GM21786 (cell line): ENCODE results near the gene SLC22A12.

Experiments used
- ATAC-seq: cut with Tn5 transposase; IDR thresholded peaks from one replicate; pipeline ENCODE4 v1.9.1; 2021; ENCODE audit not compliant: unreplicated experiment

Gene SLC22A12

GRCh38 chr11:64562723-64563351 lies 28.2 kb upstream of the SLC22A12 start:
- no peak for ATAC-seq

- no peak for ATAC-seq
These were observed 27.1 kb upstream of the SLC22A12 start for GRCh38 chr11:64563966-64564365.

GRCh38 chr11:64564419-64564818 lies 26.6 kb upstream of the SLC22A12 start:
- no peak for ATAC-seq

- ATAC-seq: no peak
These were observed 25.8 kb upstream of the SLC22A12 start for GRCh38 chr11:64564947-64565889.

- no peak for ATAC-seq
These were observed 24.7 kb upstream of the SLC22A12 start for GRCh38 chr11:64566042-64566914.

- ATAC-seq: no peak
These were observed 23.8 kb upstream of the SLC22A12 start for GRCh38 chr11:64566915-64567891.

DNA sequence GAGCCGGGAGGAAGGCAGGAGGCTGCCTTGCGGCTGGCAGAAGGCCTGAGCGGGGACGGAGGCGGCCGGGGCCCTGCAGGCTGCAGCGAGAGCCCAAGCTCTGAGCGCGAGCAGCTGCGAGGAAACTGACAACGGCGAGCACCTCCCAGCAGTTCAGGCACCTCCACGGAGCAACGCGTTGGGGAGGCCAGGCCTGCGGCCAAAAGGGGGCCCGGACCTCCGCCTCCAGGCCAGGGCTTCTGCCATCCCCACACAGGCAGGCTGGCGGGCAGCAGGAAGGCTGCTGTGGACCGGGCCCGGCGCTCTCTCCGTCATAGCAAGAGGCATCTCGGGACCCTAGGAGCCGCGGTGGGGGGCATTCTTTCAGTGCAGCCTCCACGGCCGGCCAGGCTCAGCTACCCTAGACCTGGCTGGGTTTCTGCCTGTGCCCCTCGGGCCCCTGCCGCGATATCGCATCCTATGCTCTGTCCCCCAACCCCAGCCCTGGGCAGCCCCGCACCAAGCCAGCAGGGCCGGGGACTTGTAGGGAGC lies 22.9 kb upstream of the SLC22A12 start:
- ATAC-seq: no peak

GRCh38 chr11:64568584-64569140 lies 22.4 kb upstream of the SLC22A12 start:
- no peak for ATAC-seq

DNA sequence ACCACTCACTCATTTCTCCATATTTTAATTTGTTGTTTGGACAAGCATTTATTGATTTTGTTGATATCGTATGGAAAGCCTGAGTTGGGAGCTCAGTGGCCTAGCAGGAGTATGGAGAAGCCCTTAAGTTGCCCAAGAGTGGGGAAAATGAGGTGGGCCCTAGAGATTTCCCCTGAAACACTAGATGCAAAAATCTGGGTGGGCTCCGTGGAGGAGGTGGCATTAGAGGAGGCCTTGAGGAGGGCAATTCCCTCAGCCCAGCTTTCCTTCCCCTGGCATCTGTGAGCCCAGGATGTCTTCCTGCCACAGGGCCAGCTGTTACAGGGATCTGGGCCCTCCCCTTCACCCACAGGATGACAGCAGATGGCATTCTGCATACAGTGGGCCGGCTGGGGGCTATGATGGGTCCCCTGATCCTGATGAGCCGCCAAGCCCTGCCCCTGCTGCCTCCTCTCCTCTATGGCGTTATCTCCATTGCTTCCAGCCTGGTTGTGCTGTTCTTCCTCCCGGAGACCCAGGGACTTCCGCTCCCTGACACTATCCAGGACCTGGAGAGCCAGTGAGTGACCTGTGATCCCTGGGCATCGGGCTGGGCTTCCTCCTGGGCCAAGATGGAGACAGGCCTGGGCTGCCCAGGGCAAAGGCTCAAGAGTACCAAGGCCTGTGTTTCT lies 21.6 kb upstream of the SLC22A12 start:
- ATAC-seq: no peak

DNA sequence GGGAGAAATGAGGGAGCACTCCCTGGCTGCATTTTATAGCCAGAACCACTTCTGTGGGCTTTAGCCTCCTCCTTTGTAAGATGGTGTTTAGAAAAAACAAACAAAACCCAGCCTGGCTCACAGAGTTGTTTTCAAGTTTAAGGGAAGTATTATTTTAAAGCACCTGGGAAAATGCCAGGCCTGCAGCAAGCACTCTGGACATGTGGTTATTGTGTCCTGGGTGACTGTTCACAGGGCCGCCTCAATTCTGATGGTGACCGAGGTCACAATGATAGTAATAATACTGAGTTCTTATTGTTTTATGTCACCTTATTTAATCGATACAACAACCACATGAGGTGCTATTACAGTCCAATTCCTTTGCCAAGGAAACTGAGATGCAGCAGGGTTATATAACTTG lies 20.7 kb upstream of the SLC22A12 start:
- ATAC-seq: no peak

DNA sequence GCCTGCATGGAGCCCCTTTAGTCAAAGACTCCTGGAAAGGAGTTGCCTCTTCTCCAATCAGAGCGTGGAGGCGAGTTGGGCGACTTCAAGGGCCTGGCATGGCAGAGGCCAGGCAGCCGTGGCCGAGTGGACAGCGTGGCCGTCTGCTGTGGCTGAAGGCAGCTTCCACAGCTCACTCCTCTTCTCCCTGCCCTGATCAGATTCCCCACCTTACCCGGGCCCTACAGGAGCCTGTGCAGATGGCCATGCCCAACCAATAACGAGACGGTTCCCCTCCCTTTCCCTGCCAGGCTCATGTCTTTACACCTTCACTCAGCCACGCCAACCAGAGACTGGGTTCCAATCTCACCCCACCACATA lies 20.0 kb upstream of the SLC22A12 start:
- no peak for ATAC-seq

- ATAC-seq: no peak
These were observed 19.5 kb upstream of the SLC22A12 start for GRCh38 chr11:64571410-64572091.

DNA sequence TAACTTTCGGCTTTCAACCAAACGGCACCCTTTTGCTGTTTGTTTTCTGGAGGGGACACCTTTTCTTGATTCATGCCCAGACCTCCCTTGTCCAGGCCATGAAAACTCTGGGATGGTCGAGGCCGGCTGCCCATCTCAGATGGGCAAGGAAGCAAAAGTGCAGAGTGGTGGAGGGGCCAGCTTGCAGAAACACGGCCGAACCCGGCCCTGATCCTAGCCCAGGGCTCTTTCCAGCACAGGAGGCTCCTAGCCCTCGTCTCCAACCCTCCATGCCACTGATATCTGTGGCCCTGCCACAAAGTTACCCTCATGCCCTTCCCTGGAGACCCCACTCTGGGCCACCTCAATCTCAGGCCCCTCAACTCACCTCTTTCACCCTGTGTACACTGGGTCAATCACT lies 18.9 kb upstream of the SLC22A12 start:
- no peak for ATAC-seq

GRCh38 chr11:64577202-64577601 lies 13.8 kb upstream of the SLC22A12 start:
- ATAC-seq: no peak

DNA sequence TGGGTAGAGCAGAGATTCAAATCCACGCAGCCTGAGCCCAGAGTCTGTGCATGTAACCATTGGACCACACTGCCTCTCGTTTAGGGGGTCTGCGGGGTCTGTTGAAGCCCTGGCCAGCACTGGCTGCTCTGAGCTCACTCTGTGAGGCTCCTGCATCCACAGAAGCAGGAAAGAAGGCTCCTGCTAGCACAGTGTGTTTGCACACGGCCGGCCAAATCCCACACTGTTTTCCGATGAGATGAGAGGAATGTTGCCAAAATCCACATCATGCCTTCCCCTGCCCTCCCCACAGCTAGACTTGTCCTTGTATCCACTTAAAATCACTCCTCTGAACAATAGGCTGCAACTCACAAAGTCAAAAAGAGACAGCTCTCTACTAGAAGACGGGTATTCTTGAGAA lies 10.6 kb upstream of the SLC22A12 start:
- ATAC-seq: no peak

- no peak for ATAC-seq
These were observed 9.9 kb upstream of the SLC22A12 start for GRCh38 chr11:64581057-64581523.

- no peak for ATAC-seq
These were observed 8.1 kb upstream of the SLC22A12 start for GRCh38 chr11:64582885-64583284.
